ENCODE results near the gene HNRNPH1.

The HNRNPH1 gene

GRCh38 chr5:179608131-179608581 lies 15.3 kb downstream of the HNRNPH1 start:
- no peak for DNase-seq (ENCODE audit: low spot score)
- in situ Hi-C loops (cut with MboI; ENCODE audit: low pct_unique_long_range_greater_than_20kb, low sequenced_read_pairs, unreplicated experiment), result no loop called here
- TF ChIP-seq, protein P1, sequence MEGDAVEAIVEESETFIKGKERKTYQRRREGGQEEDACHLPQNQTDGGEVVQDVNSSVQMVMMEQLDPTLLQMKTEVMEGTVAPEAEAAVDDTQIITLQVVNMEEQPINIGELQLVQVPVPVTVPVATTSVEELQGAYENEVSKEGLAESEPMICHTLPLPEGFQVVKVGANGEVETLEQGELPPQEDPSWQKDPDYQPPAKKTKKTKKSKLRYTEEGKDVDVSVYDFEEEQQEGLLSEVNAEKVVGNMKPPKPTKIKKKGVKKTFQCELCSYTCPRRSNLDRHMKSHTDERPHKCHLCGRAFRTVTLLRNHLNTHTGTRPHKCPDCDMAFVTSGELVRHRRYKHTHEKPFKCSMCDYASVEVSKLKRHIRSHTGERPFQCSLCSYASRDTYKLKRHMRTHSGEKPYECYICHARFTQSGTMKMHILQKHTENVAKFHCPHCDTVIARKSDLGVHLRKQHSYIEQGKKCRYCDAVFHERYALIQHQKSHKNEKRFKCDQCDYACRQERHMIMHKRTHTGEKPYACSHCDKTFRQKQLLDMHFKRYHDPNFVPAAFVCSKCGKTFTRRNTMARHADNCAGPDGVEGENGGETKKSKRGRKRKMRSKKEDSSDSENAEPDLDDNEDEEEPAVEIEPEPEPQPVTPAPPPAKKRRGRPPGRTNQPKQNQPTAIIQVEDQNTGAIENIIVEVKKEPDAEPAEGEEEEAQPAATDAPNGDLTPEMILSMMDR (IDR thresholded peaks at IDR 0.05; ENCODE audit: extremely low read depth, insufficient read depth, missing control alignments), result no peak

DNA sequence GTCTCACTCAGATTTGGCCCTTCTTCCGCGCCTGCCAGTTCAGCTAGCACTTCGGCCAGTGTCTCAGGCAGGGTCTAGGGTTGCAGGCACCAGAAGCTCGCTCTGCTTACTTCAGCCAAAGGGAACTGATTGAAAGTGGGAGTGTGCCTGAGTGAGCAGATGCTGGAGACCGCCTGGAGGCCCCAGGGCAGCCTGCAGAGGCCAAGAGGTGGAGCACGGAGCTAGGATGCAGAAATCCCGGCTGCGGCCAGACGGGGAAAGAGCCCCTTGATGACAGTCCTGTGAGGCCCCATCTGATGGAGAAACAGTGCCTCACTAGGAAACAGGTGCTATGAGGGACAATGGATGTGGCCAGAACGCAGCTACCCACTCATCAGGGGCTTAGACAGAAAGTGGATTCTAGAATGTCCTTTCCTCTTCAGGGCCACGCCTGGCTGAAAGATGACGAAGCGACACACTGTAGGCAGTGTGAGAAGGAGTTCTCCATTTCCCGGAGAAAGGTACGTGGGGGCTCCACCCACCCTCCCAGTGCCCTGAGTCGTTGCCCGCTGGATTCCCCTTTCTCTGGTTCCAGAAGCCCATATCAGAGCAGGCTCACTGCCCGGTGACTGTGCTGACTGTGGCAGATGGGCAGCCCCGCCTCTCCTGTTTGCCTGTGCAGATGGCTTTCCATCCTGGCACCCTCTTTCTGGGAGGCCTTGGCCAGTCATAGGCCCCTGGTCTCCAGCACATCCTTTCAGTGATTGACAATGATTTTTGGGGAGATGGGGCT lies 16.1 kb downstream of the HNRNPH1 start:
- TF ChIP-seq, protein P1 (IDR thresholded peaks at IDR 0.05; ENCODE audit: extremely low read depth, insufficient read depth, missing control alignments), result no peak
- in situ Hi-C loops (cut with MboI; ENCODE audit: low pct_unique_long_range_greater_than_20kb, low sequenced_read_pairs, unreplicated experiment), result no loop called here
- no peak for DNase-seq (ENCODE audit: low spot score)

GRCh38 chr5:179606910-179607159 lies 16.6 kb downstream of the HNRNPH1 start:
- TF ChIP-seq, protein P1 (IDR thresholded peaks at IDR 0.05; ENCODE audit: extremely low read depth, insufficient read depth, missing control alignments), result no peak
- DNase-seq (ENCODE audit: low spot score), result no peak
- in situ Hi-C loops (cut with MboI; ENCODE audit: low pct_unique_long_range_greater_than_20kb, low sequenced_read_pairs, unreplicated experiment), result no loop called here

- in situ Hi-C loops (cut with MboI; ENCODE audit: low pct_unique_long_range_greater_than_20kb, low sequenced_read_pairs, unreplicated experiment), result no loop called here
- no peak for DNase-seq (ENCODE audit: low spot score)
Observed at GRCh38 chr5:179606071-179606909, 17.2 kb downstream of the HNRNPH1 start.

GRCh38 chr5:179605026-179605833 lies 18.2 kb downstream of the HNRNPH1 start:
- in situ Hi-C loops (cut with MboI; ENCODE audit: low pct_unique_long_range_greater_than_20kb, low sequenced_read_pairs, unreplicated experiment), result no loop called here
- TF ChIP-seq, protein P1 (IDR thresholded peaks at IDR 0.05; ENCODE audit: extremely low read depth, insufficient read depth, missing control alignments), result no peak
- no peak for DNase-seq (ENCODE audit: low spot score)

More at GRCh38 chr5:179606071-179606909, 17.2 kb downstream of the HNRNPH1 start:
- TF ChIP-seq, protein P1 (IDR thresholded peaks at IDR 0.05; ENCODE audit: extremely low read depth, insufficient read depth, missing control alignments), result no peak

GRCh38 chr5:179603308-179603707 lies 20.2 kb downstream of the HNRNPH1 start:
- in situ Hi-C loops (cut with MboI; ENCODE audit: low pct_unique_long_range_greater_than_20kb, low sequenced_read_pairs, unreplicated experiment), result no loop called here
- TF ChIP-seq, protein P1 (IDR thresholded peaks at IDR 0.05; ENCODE audit: extremely low read depth, insufficient read depth, missing control alignments), result no peak

More at GRCh38 chr5:179603308-179603707, 20.2 kb downstream of the HNRNPH1 start:
- DNase-seq (ENCODE audit: low spot score), result no peak
